GM23338 (cell line): Measurements from ENCODE around the gene PTRHD1. TPM values are rescaled to one million over a fixed set of nuclear protein-coding genes. Genes with fewer than 3 reads are reported as not detected.

Experiments
- ATAC-seq: fragments of 200-7000 bp; cut with Tn5 transposase; 3 replicates; pipeline ENCODE4 v1.9.1; 2020
- DNase-seq: peaks from one replicate; pipeline ENCODE4 v3.0.0-alpha.2; 2015; ENCODE audit warnings: low spot score
- H2AFZ ChIP-seq: fragments of 200-600 bp; sonication (generic); 2 replicates; pipeline ENCODE4 v1.8.0; 2016; ENCODE audit warnings: antibody characterized with exemption, mild to moderate bottlenecking, moderate library complexity
- H3F3A ChIP-seq: fragments of 200-600 bp; sonication (generic); replicated peaks from 2 replicates; pipeline ENCODE4 v1.8.0; 2017; ENCODE audit warnings: antibody characterized with exemption, mixed run types, low read depth
- H3K27ac ChIP-seq: fragments of 200-600 bp; sonication (generic); 2 replicates; pipeline ENCODE4 v1.6.1; 2016; ENCODE audit warnings: low read depth
- H3K27me3 ChIP-seq: fragments of 200-600 bp; sonication (generic); 2 replicates; pipeline ENCODE4 v1.8.0; 2016; ENCODE audit warnings: mild to moderate bottlenecking, mixed run types, moderate library complexity; ENCODE audit not compliant: insufficient read depth
- H3K36me3 ChIP-seq: fragments of 200-600 bp; sonication (generic); 2 replicates; pipeline ENCODE4 v1.8.0; 2016; ENCODE audit warnings: mild to moderate bottlenecking; ENCODE audit not compliant: insufficient read depth
- H3K4me1 ChIP-seq: fragments of 200-600 bp; sonication (generic); 2 replicates; pipeline ENCODE4 v1.8.0; 2016; ENCODE audit warnings: mild to moderate bottlenecking, moderate library complexity; ENCODE audit not compliant: insufficient read depth
- H3K4me2 ChIP-seq: fragments of 200-600 bp; sonication (generic); 2 replicates; pipeline ENCODE4 v1.7.1; 2017; ENCODE audit warnings: mixed run types
- H3K4me3 ChIP-seq: fragments of 200-600 bp; sonication (generic); 2 replicates; pipeline ENCODE4 v1.6.1; 2016; ENCODE audit warnings: mixed run types
- H3K79me2 ChIP-seq: fragments of 200-600 bp; sonication (generic); replicated peaks from 2 replicates; pipeline ENCODE4 v1.8.0; 2017; ENCODE audit warnings: mild to moderate bottlenecking; ENCODE audit not compliant: insufficient read depth
- H3K9me2 ChIP-seq: fragments of 200-600 bp; sonication (generic); 2 replicates; pipeline ENCODE4 v1.8.0; 2017; ENCODE audit not compliant: insufficient read depth
- H4K20me1 ChIP-seq: fragments of 200-600 bp; sonication (generic); replicated peaks from 2 replicates; pipeline ENCODE4 v1.8.0; 2017; ENCODE audit warnings: mild to moderate bottlenecking; ENCODE audit not compliant: insufficient read depth
- H3K27ac Mint-ChIP-seq: 2 replicates; pipeline ENCODE4 v1.8.0; 2020; ENCODE audit warnings: inconsistent platforms, mild to moderate bottlenecking, moderate library complexity, mixed read lengths
- H3K27me3 Mint-ChIP-seq: 3 replicates; pipeline ENCODE4 v1.8.0; 2022; ENCODE audit warnings: low read depth, mild to moderate bottlenecking, moderate library complexity, mixed read lengths, inconsistent platforms; ENCODE audit not compliant: insufficient read depth, poor library complexity
- H3K36me3 Mint-ChIP-seq: 3 replicates; pipeline ENCODE4 v1.8.0; 2021; ENCODE audit warnings: low read depth, mild to moderate bottlenecking, inconsistent platforms, moderate library complexity, mixed read lengths
- H3K4me1 Mint-ChIP-seq: 3 replicates; pipeline ENCODE4 v1.8.0; 2020; ENCODE audit warnings: mild to moderate bottlenecking, inconsistent platforms, mixed read lengths
- H3K4me3 Mint-ChIP-seq: 3 replicates; pipeline ENCODE4 v1.8.0; 2021; ENCODE audit warnings: moderate library complexity, mild to moderate bottlenecking, inconsistent platforms, mixed read lengths
- H3K9me3 Mint-ChIP-seq: 3 replicates; pipeline ENCODE4 v1.8.0; 2020; ENCODE audit warnings: moderate library complexity, mild to moderate bottlenecking, inconsistent platforms, mixed read lengths
- EZH2 ChIP-seq: fragments of 200-600 bp; sonication (generic); IDR thresholded peaks from one replicate; pipeline ENCODE4 v1.8.0; 2017; ENCODE audit warnings: antibody characterized with exemption, mild to moderate bottlenecking, low read depth; ENCODE audit not compliant: unreplicated experiment
- EZH2phosphoT487 ChIP-seq: fragments of 200-600 bp; sonication (generic); IDR thresholded peaks from one replicate; pipeline ENCODE4 v1.8.1; 2018; ENCODE audit warnings: antibody characterized with exemption; ENCODE audit not compliant: unreplicated experiment
- REST ChIP-seq: IDR thresholded peaks from one replicate; pipeline ENCODE4 v1.6.1; 2018; ENCODE audit warnings: antibody characterized with exemption; ENCODE audit not compliant: unreplicated experiment
- ZNF331 ChIP-seq: fragments of 250-450 bp; sonication (Bioruptor Pico); IDR thresholded peaks from 2 replicates; pipeline ENCODE4 v1.5.0; 2020; ENCODE audit warnings: low read depth, mild to moderate bottlenecking, moderate library complexity
- polyA plus RNA-seq: library from polyadenylated mRNA; unstranded; fragments of >200 nt; fragmentation: Nextera tagmentation; extraction: Ambion mirVana; gene quantifications from 2 replicates; pipeline ENCODE4 v1.2.1, GENCODE V29; 2016
- total RNA-seq: library from RNA; depleted of rRNA; stranded (reverse); fragments of >200 nt; shearing (Covaris generic); gene quantifications from 2 replicates; pipeline ENCODE4 v1.2.3, GENCODE V29; 2014
- TF ChIP-seq, protein P1 (sequence below), 2 experiments: fragments of 200-600 bp in 1 of 2; sonication (generic) in 1 of 2; conservative IDR thresholded peaks; 2 replicates each; pipeline versions ENCODE4 v1.5.1 to v1.6.1; 2016 to 2017; ENCODE audit warnings: antibody characterized with exemption in 2 of 2, low read depth in 2 of 2, mild to moderate bottlenecking in 2 of 2, moderate library complexity in 1 of 2
- TF ChIP-seq, protein P2 (sequence below): IDR thresholded peaks from 2 replicates; pipeline ENCODE4 v1.6.1; 2016; ENCODE audit warnings: antibody characterized with exemption

PTRHD1 gene
- total and polyA plus RNA-seq, 2 experiments from 2014 or later, result 46.9 to 105 TPM

DNA sequence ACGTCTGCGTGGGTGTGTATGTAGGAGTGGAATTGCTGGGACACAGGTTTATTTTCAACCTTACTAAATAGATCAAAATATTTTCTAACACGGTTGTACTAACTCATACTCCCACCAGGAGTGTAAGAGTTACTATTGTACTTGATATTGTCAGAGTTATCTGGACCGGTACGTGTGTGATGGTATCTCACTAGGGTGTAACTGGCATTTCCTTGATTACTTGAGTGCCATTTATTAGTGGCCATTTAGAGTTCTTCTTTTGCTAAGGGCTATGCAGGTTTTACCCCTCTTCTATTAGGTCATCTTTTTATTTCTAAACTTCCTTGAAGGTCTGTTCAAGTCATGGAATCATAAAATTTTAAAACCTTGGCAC lies 33.6 kb upstream of the PTRHD1 start:
- ATAC-seq (no peak), DNase-seq (no peak)
- peaks cover 12% of the 10 kb centered on the region for H3K4me1 ChIP-seq
- Mint-ChIP-seq H3K4me3 (no peak overlapping the region), H3K27ac (no peak overlapping the region; the same call in 1 of the 2 replicates), H3K4me1 (peaks cover 41% of the 10 kb centered on the region), H3K36me3 (peaks cover 63% of the 10 kb centered on the region), H3K9me3 (no peaks in the 10 kb centered on the region), H3K27me3 (peaks cover 27% of the 10 kb centered on the region)
- H3K27ac ChIP-seq, result no peak overlapping the region; the same call in 1 of the 2 replicates
- H3K4me2 ChIP-seq, result no peak overlapping the region
- peaks cover 8% of the 10 kb centered on the region; the same call in 1 of the 2 replicates for H4K20me1 ChIP-seq
- H3K79me2 ChIP-seq, result no peaks in the 10 kb centered on the region
- H3K9me2 ChIP-seq, result no peaks in the 10 kb centered on the region; the same call in 1 of the 2 replicates
- no peak overlapping the region for H3K4me3 ChIP-seq
- H3F3A ChIP-seq, result peaks cover 9% of the 10 kb centered on the region; the same call in 1 of the 2 replicates
- TF ChIP-seq, protein P1, sequence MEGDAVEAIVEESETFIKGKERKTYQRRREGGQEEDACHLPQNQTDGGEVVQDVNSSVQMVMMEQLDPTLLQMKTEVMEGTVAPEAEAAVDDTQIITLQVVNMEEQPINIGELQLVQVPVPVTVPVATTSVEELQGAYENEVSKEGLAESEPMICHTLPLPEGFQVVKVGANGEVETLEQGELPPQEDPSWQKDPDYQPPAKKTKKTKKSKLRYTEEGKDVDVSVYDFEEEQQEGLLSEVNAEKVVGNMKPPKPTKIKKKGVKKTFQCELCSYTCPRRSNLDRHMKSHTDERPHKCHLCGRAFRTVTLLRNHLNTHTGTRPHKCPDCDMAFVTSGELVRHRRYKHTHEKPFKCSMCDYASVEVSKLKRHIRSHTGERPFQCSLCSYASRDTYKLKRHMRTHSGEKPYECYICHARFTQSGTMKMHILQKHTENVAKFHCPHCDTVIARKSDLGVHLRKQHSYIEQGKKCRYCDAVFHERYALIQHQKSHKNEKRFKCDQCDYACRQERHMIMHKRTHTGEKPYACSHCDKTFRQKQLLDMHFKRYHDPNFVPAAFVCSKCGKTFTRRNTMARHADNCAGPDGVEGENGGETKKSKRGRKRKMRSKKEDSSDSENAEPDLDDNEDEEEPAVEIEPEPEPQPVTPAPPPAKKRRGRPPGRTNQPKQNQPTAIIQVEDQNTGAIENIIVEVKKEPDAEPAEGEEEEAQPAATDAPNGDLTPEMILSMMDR (conservative IDR thresholded peaks at IDR 0.05; ENCODE audit: low read depth in 2 of 2), result no peak
- TF ChIP-seq EZH2 (no peak), ZNF331 (CRISPR knock-in tag) (no peak), REST (no peak), EZH2phosphoT487 (no peak)
- TF ChIP-seq, protein P2, sequence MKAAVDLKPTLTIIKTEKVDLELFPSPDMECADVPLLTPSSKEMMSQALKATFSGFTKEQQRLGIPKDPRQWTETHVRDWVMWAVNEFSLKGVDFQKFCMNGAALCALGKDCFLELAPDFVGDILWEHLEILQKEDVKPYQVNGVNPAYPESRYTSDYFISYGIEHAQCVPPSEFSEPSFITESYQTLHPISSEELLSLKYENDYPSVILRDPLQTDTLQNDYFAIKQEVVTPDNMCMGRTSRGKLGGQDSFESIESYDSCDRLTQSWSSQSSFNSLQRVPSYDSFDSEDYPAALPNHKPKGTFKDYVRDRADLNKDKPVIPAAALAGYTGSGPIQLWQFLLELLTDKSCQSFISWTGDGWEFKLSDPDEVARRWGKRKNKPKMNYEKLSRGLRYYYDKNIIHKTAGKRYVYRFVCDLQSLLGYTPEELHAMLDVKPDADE, result no peak
- H2AFZ ChIP-seq, result no peak overlapping the region
- H3K36me3 ChIP-seq, result peaks cover 5% of the 10 kb centered on the region; the same call in 1 of the 2 replicates
- H3K27me3 ChIP-seq, result no peaks in the 10 kb centered on the region
